ENCODE measurements around the gene LTBP3.
"Not testable (repeated sequence)": the region's sequence is repeated elsewhere in the genome, so short reads cannot be mapped to it uniquely, and the experiment has no call there.

The LTBP3 gene

GRCh38 chr11:65571420-65571819 lies 13.3 kb upstream of the LTBP3 start:
- DNase-seq (ENCODE audit: low spot score) = no peak

DNA sequence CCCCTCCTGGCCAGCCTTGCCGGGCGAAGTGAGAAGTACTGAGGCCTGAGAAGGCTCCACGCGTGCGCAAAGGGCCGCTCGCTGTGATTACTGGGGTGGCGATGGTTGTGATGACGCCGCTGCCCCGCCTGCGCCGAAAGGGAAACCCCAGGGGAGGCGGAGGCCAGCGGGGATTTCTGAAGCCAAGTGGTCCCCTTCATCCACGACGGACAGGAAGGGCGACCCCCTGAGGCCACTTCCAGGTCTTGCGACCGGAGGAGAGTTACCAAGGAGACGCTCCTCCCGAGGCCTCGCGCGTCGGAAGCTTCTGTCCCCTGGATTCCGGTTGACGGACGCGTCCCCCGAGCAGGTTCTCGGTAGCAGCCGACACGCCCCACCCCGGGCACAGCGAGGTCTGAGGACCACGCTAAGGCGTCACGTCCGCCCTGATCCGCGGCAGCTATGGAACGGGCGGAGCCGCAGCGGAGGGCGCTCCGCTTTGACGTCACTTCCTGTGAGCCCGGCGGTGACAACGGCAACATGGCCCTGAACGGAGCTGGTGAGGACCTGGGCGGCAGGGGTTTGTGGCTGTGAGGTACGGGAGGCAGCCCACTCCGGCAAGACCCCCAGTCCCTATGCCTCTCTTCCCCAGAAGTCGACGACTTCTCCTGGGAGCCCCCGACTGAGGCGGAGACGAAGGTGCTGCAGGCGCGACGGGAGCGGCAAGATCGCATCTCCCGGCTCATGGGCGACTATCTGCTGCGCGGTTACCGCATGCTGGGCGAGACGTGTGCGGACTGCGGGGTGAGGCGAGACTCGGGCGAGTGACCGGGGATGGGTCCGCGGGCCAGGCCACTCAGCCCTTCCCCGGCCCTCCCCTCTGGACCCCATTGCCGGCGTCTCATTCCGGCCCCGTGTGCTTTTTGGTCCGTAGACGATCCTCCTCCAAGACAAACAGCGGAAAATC lies 12.1 kb upstream of the LTBP3 start, which contains the start of gene ZNRD2:
Gene ZNRD2 (plus strand): TSS at position 505 of the 946 bp plus-strand sequence. CDS start 15 bp downstream, at position 520.
- DNase-seq (ENCODE audit: low spot score) = peak; percentile 97

DNA sequence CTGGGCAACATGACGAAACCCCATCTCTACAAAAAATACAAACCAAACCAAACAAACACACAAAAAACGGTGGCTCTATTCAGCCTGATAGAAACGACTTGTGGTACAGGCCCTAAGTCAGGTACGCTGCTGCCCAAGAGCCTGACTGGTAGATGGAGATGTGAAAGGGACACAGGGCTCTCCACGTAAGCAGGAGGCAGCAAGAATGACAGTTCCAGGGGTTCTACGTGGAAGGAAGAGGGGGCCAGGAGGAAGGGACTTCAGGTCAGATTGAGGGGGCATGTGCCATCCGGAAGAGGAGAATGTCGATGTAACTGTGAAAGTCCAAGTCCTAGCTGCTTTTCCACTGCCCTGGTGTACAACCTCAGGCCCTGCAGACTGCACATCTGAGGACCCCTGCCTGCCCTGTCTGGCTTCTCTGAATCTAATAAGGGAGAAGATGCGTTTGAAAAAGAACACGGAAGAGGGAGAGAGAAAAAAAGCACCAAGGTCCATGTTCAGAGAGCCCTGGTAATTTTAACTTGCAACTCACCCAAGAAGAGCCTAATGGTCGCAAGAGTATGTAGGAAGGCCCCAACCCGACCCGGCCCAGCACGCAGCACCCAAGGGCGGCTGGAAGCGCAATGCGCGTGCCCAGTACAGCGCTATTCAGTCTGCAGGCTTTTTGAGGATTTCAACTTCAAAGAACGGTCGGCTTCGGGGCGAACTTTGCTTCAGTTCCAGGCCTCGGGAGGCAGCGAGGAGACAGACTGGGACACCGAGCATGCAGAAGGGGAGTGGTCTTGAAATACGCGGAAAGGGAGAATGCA lies 11.2 kb upstream of the LTBP3 start:
- no peak for DNase-seq (ENCODE audit: low spot score)

DNA sequence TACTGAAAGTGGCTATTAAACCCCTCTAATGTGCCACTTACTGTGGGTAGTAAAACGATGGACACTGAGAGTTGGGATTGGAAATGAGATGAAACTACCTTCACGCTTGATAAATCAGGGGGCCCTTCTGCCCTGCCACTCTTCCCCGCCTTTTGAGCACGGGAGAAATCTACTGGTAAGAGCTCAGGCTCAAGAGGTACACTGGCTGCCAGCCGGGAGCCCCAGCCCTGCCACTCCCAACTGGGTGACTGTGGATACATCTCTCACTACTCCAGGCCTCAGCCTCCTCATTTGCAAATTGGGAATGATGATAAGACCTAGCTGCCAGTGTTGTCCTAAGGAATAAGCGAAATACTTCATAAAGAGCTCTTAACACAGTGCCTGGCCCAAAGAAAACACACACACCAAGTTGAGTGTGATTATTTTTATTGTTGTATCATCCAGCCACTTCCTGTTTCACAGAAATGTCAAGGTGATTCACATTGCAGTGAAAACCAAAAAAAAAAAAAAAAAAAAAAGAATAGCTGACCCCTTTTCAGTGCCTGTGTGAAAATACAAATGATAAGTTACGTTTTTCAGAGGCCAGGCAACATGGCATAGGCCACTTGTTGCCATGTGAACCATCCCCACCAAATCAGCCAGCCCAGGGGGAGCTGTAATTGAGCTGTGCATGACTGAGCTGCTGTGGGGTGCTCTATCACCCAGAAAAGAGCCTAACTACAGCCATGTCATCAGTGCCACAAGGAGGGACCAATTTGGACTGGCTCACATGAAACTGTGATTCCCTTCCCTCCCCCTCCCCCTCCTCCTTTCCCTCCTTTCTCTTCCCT lies 7.7 kb upstream of the LTBP3 start:
- DNase-seq (ENCODE audit: low spot score) = no peak

GRCh38 chr11:65564879-65565559 lies 6.9 kb upstream of the LTBP3 start:
- not testable (repeated sequence) for DNase-seq (ENCODE audit: low spot score)

- no peak for DNase-seq (ENCODE audit: low spot score)
Measured at GRCh38 chr11:65563601-65564000, 5.4 kb upstream of the LTBP3 start.

- no peak for DNase-seq (ENCODE audit: low spot score)
Measured at GRCh38 chr11:65562788-65563187, 4.6 kb upstream of the LTBP3 start.

DNA sequence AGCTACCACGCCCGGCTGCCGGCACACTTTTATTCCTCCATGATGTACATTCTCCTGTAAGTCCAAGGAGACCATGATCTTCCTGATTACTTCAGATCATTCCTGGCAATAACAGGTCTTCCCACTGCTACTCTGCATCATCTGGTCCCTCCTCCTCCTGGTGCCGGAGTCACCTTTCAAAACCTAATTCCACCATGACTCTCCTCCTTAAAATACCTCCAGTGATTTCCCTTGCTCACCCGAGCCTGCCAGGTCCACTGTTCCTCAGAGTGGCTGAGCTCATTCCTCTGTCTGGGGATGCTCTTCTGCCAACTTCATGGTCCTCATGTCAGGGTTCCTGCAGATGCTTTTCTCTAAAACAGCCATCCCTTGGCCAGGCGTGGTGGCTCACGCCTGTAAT lies 3.9 kb upstream of the LTBP3 start:
- DNase-seq (ENCODE audit: low spot score) = no peak

- no peak for DNase-seq (ENCODE audit: low spot score)
Measured at GRCh38 chr11:65560555-65561418, 2.6 kb upstream of the LTBP3 start.

DNA sequence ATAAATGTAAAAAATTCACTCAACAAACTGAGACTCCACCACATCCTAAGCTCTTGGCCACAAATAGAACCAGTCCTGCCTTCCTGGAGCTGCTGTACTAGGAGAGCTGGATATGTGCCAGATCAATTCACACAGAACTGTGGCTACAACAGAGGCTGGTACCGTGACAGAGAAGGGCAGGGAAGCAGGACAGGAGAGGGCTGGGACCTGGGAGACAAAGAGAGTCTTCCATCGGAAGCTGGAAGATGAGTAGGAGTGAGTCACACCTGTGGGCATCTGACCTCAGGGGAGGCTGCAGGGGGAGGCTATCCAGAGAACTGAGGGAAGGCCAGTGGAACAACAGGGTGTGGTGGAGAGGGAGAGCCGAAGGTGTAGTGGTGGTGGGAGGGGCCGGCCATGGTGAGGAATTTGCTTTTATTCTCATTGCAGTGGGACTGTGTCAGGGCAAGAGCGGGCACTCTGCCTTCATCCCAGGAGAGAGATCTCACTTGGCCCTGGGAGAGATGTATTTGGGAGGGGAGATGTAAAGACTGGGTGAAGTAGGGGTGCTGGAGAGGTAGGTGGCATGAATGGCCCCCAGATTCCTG lies 1.9 kb upstream of the LTBP3 start:
- peak; percentile 76 for DNase-seq (ENCODE audit: low spot score)

- DNase-seq (ENCODE audit: low spot score) = no peak
Measured at GRCh38 chr11:65559535-65559934, 1.4 kb upstream of the LTBP3 start.

GRCh38 chr11:65558930-65559509 lies 861 bp upstream of the LTBP3 start:
- no peak for DNase-seq (ENCODE audit: low spot score)

GRCh38 chr11:65557280-65558001 lies 718 bp downstream of the LTBP3 start:
- no peak for DNase-seq (ENCODE audit: low spot score)

GRCh38 chr11:65556470-65557279 lies 1.5 kb downstream of the LTBP3 start:
- no peak for DNase-seq (ENCODE audit: low spot score)

GRCh38 chr11:65555693-65556231 lies 2.4 kb downstream of the LTBP3 start:
- no peak for DNase-seq (ENCODE audit: low spot score)

- DNase-seq (ENCODE audit: low spot score) = no peak
Measured at GRCh38 chr11:65554842-65555430, 3.2 kb downstream of the LTBP3 start.

GRCh38 chr11:65554057-65554818 lies 3.9 kb downstream of the LTBP3 start:
- no peak for DNase-seq (ENCODE audit: low spot score)
